Caco-2 (cell line): ENCODE measurements around the gene SETD3. TPM values are rescaled to one million over a fixed set of nuclear protein-coding genes. Genes with fewer than 3 reads are reported as not detected.

Experiments used
- BruUV-seq: library from RNA; stranded (reverse); fragments of 400-500 nt; replicated peaks from 2 replicates; lab custom pipeline; 2021; lab: Mats Ljungman, UMichigan
- CTCF ChIA-PET: fragments of 300-600 bp; sonication (Branson Sonifier 250); formaldehyde crosslinking; loops from one replicate; lab custom pipeline; 2022; ENCODE audit warnings: antibody characterized with exemption; lab: Charles Lee
- POLR2A ChIA-PET: fragments of 300-600 bp; sonication (Branson Sonifier 250); formaldehyde crosslinking; loops from one replicate; lab custom pipeline; 2022; ENCODE audit warnings: antibody characterized with exemption; lab: Charles Lee
- DNase-seq, 2 experiments: peaks; one replicate each; pipeline versions ENCODE4 v3.0.0 to v3.0.0-alpha.2; 2020 to 2022
- H3K27me3 ChIP-seq: replicated peaks from 2 replicates; pipeline ENCODE4 v1.6.0; 2011; ENCODE audit warnings: low read length; ENCODE audit not compliant: control insufficient read depth, insufficient read depth
- H3K36me3 ChIP-seq: 2 replicates; pipeline ENCODE4 v1.5.1; 2011; ENCODE audit warnings: low read length; ENCODE audit not compliant: control insufficient read depth, insufficient read depth
- H3K4me1 ChIP-seq: fragments of 250-450 bp; sonication (Bioruptor Pico); 2 replicates; pipeline ENCODE4 v1.5.1; 2020; ENCODE audit warnings: mild to moderate bottlenecking
- H3K4me3 ChIP-seq: 2 replicates; pipeline ENCODE4 v1.5.1; 2011; ENCODE audit warnings: low read depth, mild to moderate bottlenecking, control low read depth, low read length
- H3K9me3 ChIP-seq: fragments of 250-450 bp; sonication (Bioruptor Pico); 2 replicates; pipeline ENCODE4 v1.5.1; 2020; ENCODE audit warnings: mild to moderate bottlenecking, moderate library complexity
- H3K27ac Mint-ChIP-seq: one replicate; pipeline ENCODE4 v1.8.0; 2022; ENCODE audit warnings: mixed read lengths; ENCODE audit not compliant: unreplicated experiment
- H3K27me3 Mint-ChIP-seq: one replicate; pipeline ENCODE4 v1.8.0; 2022; ENCODE audit warnings: mixed read lengths; ENCODE audit not compliant: insufficient read depth, unreplicated experiment
- H3K36me3 Mint-ChIP-seq: one replicate; pipeline ENCODE4 v1.8.0; 2022; ENCODE audit warnings: mild to moderate bottlenecking, mixed read lengths; ENCODE audit not compliant: insufficient read depth, unreplicated experiment
- H3K4me1 Mint-ChIP-seq: one replicate; pipeline ENCODE4 v1.8.0; 2022; ENCODE audit warnings: low read depth, mixed read lengths; ENCODE audit not compliant: unreplicated experiment
- H3K4me3 Mint-ChIP-seq: one replicate; pipeline ENCODE4 v1.8.0; 2022; ENCODE audit warnings: mild to moderate bottlenecking, moderate library complexity, mixed read lengths; ENCODE audit not compliant: unreplicated experiment
- H3K9me3 Mint-ChIP-seq: one replicate; pipeline ENCODE4 v1.8.0; 2022; ENCODE audit warnings: mixed read lengths; ENCODE audit not compliant: unreplicated experiment
- intact Hi-C: fragments of 100-400 bp; cut with micrococcal nuclease; formaldehyde crosslinking; loops from one replicate; pipeline ENCODE4 v1.10.0; 2022; ENCODE audit not compliant: unreplicated experiment
- total RNA-seq: library from RNA; stranded (reverse); gene quantifications from 2 replicates; pipeline ENCODE4 v1.2.3, GENCODE V29; 2022
- TF ChIP-seq, protein P1 (sequence below), 2 experiments: fragments of 200-600 bp in 1 of 2; IDR thresholded peaks; 1 replicate in 1 of 2; 2 replicates in 1 of 2; pipeline versions ENCODE4 v1.5.1 to v1.8.0; 2011 to 2022; ENCODE audit warnings: antibody characterized with exemption in 1 of 2, control low read depth in 1 of 2, inconsistent platforms in 1 of 2, low read depth in 1 of 2, low read length in 1 of 2, mild to moderate bottlenecking in 1 of 2, moderate library complexity in 1 of 2; ENCODE audit not compliant: insufficient read depth in 1 of 2, severe bottlenecking in 1 of 2, unreplicated experiment in 1 of 2

SETD3 gene
- total RNA-seq, 1 experiment from 2014 or later: 74.3 TPM

DNA sequence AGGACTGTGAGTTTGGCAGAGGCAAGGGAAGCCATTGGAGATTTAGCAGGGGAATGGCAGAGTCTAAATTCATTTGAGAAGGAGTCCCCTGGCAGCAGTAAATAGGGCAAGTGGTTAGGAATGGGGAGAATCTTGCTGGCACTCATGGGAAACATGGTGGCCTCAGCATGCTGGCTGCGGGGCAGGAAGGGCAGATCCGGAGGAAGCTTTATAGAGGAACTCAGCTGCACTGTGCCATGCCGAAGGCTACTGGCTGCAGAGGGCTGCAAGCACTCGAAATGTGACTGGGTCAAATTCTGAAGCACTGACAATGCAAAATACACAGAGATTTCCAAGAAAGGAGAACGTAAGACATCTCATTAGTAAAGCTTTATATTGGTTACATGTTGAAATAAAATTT lies 24.4 kb upstream of the SETD3 start:
- H3K27me3 Mint-ChIP-seq: no peaks in the 10 kb centered on the region
- H3K27ac Mint-ChIP-seq: no peak overlapping the region
- H3K27me3 ChIP-seq: no peaks in the 10 kb centered on the region
- no peak overlapping the region for H3K4me3 ChIP-seq
- H3K36me3 ChIP-seq: peaks cover 12% of the 10 kb centered on the region
- H3K4me1 Mint-ChIP-seq: no peaks in the 10 kb centered on the region
- H3K9me3 ChIP-seq: no peaks in the 10 kb centered on the region
- no peak overlapping the region for H3K4me3 Mint-ChIP-seq
- CTCF ChIA-PET: no interaction called here
- intact Hi-C loops: no loop called here
- BruUV-seq: no TSS peak
- POLR2A ChIA-PET: interaction anchor here (1.0 kb wide), 1 partner anchor 24 kb away, joined by 4 read pairs; the partner anchor contains the start of genes CCNK and SETD3
- peaks cover 92% of the 10 kb centered on the region for H3K36me3 Mint-ChIP-seq
- H3K4me1 ChIP-seq: no peaks in the 10 kb centered on the region
- H3K9me3 Mint-ChIP-seq: no peaks in the 10 kb centered on the region
- DNase-seq: no peak
- TF ChIP-seq, protein P1, sequence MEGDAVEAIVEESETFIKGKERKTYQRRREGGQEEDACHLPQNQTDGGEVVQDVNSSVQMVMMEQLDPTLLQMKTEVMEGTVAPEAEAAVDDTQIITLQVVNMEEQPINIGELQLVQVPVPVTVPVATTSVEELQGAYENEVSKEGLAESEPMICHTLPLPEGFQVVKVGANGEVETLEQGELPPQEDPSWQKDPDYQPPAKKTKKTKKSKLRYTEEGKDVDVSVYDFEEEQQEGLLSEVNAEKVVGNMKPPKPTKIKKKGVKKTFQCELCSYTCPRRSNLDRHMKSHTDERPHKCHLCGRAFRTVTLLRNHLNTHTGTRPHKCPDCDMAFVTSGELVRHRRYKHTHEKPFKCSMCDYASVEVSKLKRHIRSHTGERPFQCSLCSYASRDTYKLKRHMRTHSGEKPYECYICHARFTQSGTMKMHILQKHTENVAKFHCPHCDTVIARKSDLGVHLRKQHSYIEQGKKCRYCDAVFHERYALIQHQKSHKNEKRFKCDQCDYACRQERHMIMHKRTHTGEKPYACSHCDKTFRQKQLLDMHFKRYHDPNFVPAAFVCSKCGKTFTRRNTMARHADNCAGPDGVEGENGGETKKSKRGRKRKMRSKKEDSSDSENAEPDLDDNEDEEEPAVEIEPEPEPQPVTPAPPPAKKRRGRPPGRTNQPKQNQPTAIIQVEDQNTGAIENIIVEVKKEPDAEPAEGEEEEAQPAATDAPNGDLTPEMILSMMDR (IDR thresholded peaks at IDR 0.05; ENCODE audit: insufficient read depth in 1 of 2, low read depth in 1 of 2, low read length in 1 of 2, severe bottlenecking in 1 of 2, unreplicated experiment in 1 of 2): no peak

DNA sequence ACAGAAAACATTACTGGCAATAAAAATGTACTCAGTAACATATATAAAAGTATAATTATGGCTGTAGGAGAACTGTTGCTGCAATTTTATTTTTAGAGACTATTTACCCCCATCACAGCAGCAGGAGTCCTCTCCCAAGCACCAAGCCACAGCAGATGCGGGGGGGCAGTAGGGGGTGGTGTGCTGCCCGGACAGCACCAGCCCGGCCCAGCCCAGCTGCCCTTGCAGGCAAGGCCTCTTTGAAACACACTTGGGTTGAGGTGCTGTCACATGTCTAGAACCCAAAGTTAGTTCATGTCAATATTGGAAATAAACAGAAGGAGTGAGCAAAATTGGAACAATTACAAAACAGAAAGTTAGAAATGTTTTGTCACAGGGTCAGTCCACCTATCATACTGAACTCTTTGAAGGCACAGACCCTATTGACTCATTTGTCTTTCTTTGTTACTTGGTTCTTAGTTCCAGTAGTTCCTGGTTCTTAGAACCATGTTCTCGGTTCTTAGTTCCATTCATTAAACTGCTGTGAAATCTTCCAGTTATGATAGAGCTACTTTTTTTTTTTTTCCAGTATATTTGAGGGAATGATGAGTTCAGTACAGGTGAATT lies 23.3 kb upstream of the SETD3 start:
- H3K4me1 ChIP-seq: no peaks in the 10 kb centered on the region
- ChIA-PET POLR2A (no interaction called here), CTCF (no interaction called here)
- Mint-ChIP-seq H3K27ac (no peak overlapping the region), H3K36me3 (peaks cover 82% of the 10 kb centered on the region), H3K4me1 (no peaks in the 10 kb centered on the region), H3K27me3 (no peaks in the 10 kb centered on the region), H3K4me3 (no peak overlapping the region), H3K9me3 (no peaks in the 10 kb centered on the region)
- H3K4me3 ChIP-seq: no peak overlapping the region
- intact Hi-C loops: no loop called here
- peaks cover 10% of the 10 kb centered on the region for H3K36me3 ChIP-seq
- TF ChIP-seq, protein P1 (IDR thresholded peaks at IDR 0.05; ENCODE audit: insufficient read depth in 1 of 2, low read depth in 1 of 2, low read length in 1 of 2, severe bottlenecking in 1 of 2, unreplicated experiment in 1 of 2): no peak
- no TSS peak for BruUV-seq
- no peak for DNase-seq
- no peaks in the 10 kb centered on the region for H3K9me3 ChIP-seq
- H3K27me3 ChIP-seq: no peaks in the 10 kb centered on the region

DNA sequence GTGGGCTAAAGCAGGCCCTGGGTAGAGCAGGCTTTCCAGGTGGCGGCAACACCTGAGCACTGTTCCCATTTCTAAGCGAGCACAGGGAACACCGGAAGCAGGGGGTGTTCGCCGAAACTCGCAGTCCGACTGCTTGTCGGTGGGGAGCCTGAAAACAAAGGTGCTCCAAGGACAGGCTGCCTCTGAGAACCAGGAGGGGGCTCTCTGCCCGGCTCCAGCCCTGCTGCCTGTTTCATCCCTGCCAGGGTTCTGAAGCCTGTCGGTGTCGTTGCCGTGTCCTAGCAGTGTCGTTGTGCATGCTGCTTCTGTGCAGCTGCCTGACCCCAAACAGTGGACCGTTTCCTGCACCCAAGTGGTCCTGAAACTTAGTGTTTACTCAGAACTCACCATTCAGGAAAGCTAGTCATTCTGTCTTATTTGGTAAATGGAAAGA lies 22.3 kb upstream of the SETD3 start:
- intact Hi-C loops: no loop called here
- no peaks in the 10 kb centered on the region for H3K27me3 Mint-ChIP-seq
- peak overlapping the region; percentile 39 for H3K27ac Mint-ChIP-seq
- no peak overlapping the region for H3K4me3 Mint-ChIP-seq
- H3K36me3 ChIP-seq: peaks cover 7% of the 10 kb centered on the region
- ChIA-PET POLR2A (no interaction called here), CTCF (no interaction called here)
- BruUV-seq: no TSS peak
- no peaks in the 10 kb centered on the region for H3K27me3 ChIP-seq
- H3K4me1 ChIP-seq: no peaks in the 10 kb centered on the region
- no peaks in the 10 kb centered on the region for H3K9me3 ChIP-seq
- no peak for DNase-seq
- H3K36me3 Mint-ChIP-seq: peaks cover 81% of the 10 kb centered on the region
- TF ChIP-seq, protein P1 (IDR thresholded peaks at IDR 0.05; ENCODE audit: insufficient read depth in 1 of 2, low read depth in 1 of 2, low read length in 1 of 2, severe bottlenecking in 1 of 2, unreplicated experiment in 1 of 2): no peak
- no peak overlapping the region for H3K4me3 ChIP-seq
- no peaks in the 10 kb centered on the region for H3K9me3 Mint-ChIP-seq
- H3K4me1 Mint-ChIP-seq: no peaks in the 10 kb centered on the region
